Thoracic aorta (tissue), 2 donors: ENCODE data around the gene ZNF695. TPM values are rescaled to one million over a fixed set of nuclear protein-coding genes. Genes with fewer than 3 reads are reported as not detected.
A peak's percentile ranks its signal among the peaks of the same experiment; 100 is the strongest.

ENCODE experiments used
- ATAC-seq: fragments of 150-250 bp; one replicate; pipeline ENCODE4 v1.8.0; 2017; ENCODE audit warnings: low read depth; ENCODE audit not compliant: insufficient number of reproducible peaks, low FRiP score
- DNase-seq: peaks from one replicate; pipeline ENCODE4 v3.0.0-alpha.2; 2020; ENCODE audit warnings: low spot score
- H3K27ac ChIP-seq, 2 donors: fragments of 200-600 bp; sonication (generic); 1 replicate in 1 of 2; 2 replicates in 1 of 2; pipeline ENCODE4 v1.5.1; 2016; ENCODE audit warnings: mild to moderate bottlenecking in 2 of 2, moderate library complexity in 2 of 2
- H3K27me3 ChIP-seq: fragments of 200-600 bp; sonication (generic); replicated peaks from 2 replicates; pipeline ENCODE4 v1.6.0; 2016; ENCODE audit warnings: mild to moderate bottlenecking; ENCODE audit not compliant: insufficient read depth
- H3K36me3 ChIP-seq: fragments of 200-600 bp; sonication (generic); one replicate; pipeline ENCODE4 v1.5.1; 2016
- H3K4me1 ChIP-seq, 2 donors: fragments of 200-600 bp; sonication (generic); 1 replicate in 1 of 2; 2 replicates in 1 of 2; pipeline versions ENCODE4 v1.5.1 to v1.6.0; 2016; ENCODE audit warnings: low read depth in 2 of 2, mild to moderate bottlenecking in 1 of 2; ENCODE audit not compliant: control insufficient read depth in 1 of 2
- H3K4me3 ChIP-seq: fragments of 200-600 bp; sonication (generic); 2 replicates; pipeline ENCODE4 v1.5.1; 2016; ENCODE audit warnings: mild to moderate bottlenecking
- H3K9me3 ChIP-seq: fragments of 200-600 bp; sonication (generic); 2 replicates; pipeline ENCODE4 v1.5.1; 2016
- CTCF ChIP-seq: fragments of 200-600 bp; sonication (generic); IDR thresholded peaks from one replicate; pipeline ENCODE4 v1.5.1; 2019; ENCODE audit warnings: antibody characterized with exemption
- total RNA-seq, 2 donors: library from RNA; depleted of rRNA; stranded (reverse); fragments of >200 nt; gene quantifications; one replicate each; pipeline versions ENCODE4 v1.1.0 to v1.2.3, GENCODE V29; 2016

The ZNF695 gene
- not detected for total RNA-seq

GRCh38 chr1:247007511-247008405, at the start of gene ZNF695:
TSS of gene ZNF695 (minus strand) at chr1:247008057. CDS start at chr1:247007908, 149 bp downstream.
- Histone ChIP-seq H3K4me1 (peaks cover 0 to 6% of the 10 kb centered on the region in 2 donors), H3K9me3 (peaks cover 6% of the 10 kb centered on the region), H3K4me3 (peak within 1 kb of the TSS; percentile 68), H3K27me3 (no peaks in the 10 kb centered on the region), H3K27ac (no peak within 1 kb of the TSS), H3K36me3 (no peaks in the 10 kb centered on the region)
- peak; percentile 31 for DNase-seq
- peak; percentile 22 for TF ChIP-seq CTCF
- no peak for ATAC-seq

- DNase-seq (no peak), ATAC-seq (no peak)
- no peak overlapping the region for H3K4me3 ChIP-seq
- no peak for TF ChIP-seq CTCF
- H3K4me1 ChIP-seq = peaks cover 3 to 9% of the 10 kb centered on the region in 2 donors
- H3K9me3 ChIP-seq = peaks cover 25% of the 10 kb centered on the region
- no peaks in the 10 kb centered on the region for H3K27me3 ChIP-seq
- no peaks in the 10 kb centered on the region for H3K36me3 ChIP-seq
- H3K27ac ChIP-seq = no peak overlapping the region
Measured at GRCh38 chr1:247056071-247056470, 48.2 kb upstream of the ZNF695 start.

GRCh38 chr1:247054992-247055415, 47.1 kb upstream of the ZNF695 start:
- TF ChIP-seq CTCF = no peak
- no peak for ATAC-seq
- no peaks in the 10 kb centered on the region for H3K36me3 ChIP-seq
- H3K27me3 ChIP-seq = no peaks in the 10 kb centered on the region
- H3K27ac ChIP-seq = no peak overlapping the region
- H3K4me1 ChIP-seq = peaks cover 3 to 9% of the 10 kb centered on the region in 2 donors
- peaks cover 31% of the 10 kb centered on the region for H3K9me3 ChIP-seq
- no peak overlapping the region for H3K4me3 ChIP-seq
- DNase-seq = no peak

- Histone ChIP-seq H3K9me3 (peaks cover 37% of the 10 kb centered on the region), H3K4me1 (no peaks in the 10 kb centered on the region), H3K27ac (no peak overlapping the region), H3K36me3 (no peaks in the 10 kb centered on the region), H3K4me3 (no peak overlapping the region), H3K27me3 (no peaks in the 10 kb centered on the region)
- no peak for DNase-seq
- no peak for TF ChIP-seq CTCF
- ATAC-seq = no peak
Measured at GRCh38 chr1:247047702-247048101, 39.8 kb upstream of the ZNF695 start.

- TF ChIP-seq CTCF = no peak
- Histone ChIP-seq H3K36me3 (no peaks in the 10 kb centered on the region), H3K9me3 (peaks cover 37% of the 10 kb centered on the region), H3K27ac (no peak overlapping the region), H3K4me3 (no peak overlapping the region), H3K27me3 (no peaks in the 10 kb centered on the region), H3K4me1 (no peaks in the 10 kb centered on the region)
- no peak for ATAC-seq
- no peak for DNase-seq
Measured at GRCh38 chr1:247047260-247047659, 39.4 kb upstream of the ZNF695 start.
